GM18868 (cell line): Measurements from ENCODE around the gene VAPB.
A peak's percentile ranks its signal among the peaks of the same experiment; 100 is the strongest.
"Not testable (repeated sequence)": the region's sequence is repeated elsewhere in the genome, so short reads cannot be mapped to it uniquely, and the experiment has no call there.

Experiments
- ATAC-seq: cut with Tn5 transposase; IDR thresholded peaks from one replicate; pipeline ENCODE4 v1.9.1; 2021; ENCODE audit warnings: mild to moderate bottlenecking, moderate library complexity; ENCODE audit not compliant: unreplicated experiment

Gene VAPB

DNA sequence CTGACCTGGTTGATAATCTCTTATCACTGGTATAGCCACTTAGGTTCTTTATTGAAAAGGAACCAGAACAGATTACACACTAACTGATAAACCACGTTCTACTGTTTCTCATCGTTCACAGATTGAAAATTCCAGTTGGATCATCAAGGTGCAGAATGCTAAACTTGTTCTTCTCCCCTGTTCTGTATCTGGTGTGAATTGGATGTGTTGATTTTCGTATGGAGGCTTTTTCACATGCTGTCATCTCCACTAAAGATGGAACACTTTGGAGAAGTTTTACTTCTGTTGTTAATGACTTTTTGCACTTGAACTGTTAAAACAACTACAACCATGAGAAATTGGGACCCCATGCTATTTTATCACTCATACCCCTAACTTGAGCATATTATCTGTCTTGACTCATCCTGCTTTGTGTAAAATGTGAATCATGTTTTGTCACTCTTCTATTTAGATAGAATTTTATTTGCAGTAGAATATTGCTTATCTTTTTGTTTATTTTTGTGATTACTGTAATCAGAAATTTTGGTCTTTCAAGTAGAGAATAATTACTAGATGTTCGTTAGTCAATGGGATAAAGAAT is 17.5 kb downstream of the VAPB start:
- ATAC-seq = no peak

DNA sequence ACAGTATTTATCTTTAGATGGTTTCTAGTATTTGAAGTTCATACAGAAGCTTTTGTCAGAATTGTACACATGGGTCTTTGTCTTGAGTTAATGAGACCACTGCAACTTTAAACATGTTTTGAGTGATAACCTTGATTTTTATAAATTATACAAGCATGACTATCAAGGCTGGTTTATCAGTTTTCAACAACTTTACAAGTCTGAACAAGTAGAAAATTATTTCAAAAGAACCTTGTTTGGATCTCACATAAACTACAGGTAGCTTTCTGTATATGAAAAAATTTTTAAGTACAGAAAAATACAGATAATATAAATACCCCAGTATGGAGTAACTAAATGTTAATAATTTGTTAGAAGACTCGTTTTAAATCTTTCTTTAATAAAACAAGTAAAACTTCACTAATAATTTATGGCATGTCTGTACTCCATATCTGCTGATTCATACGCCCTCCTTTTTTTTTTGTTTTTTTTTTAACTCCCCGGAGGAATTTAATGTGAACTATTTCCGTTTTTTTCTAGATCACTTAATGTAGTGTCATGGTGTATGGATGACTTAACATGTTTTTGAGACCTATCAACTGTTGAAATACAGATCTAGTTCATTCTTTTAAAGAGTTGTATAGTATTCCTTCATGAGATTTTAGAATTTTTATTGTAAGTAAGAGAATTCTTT is 18.3 kb downstream of the VAPB start:
- no peak for ATAC-seq

- ATAC-seq = peak; percentile 61
Observed at GRCh38 chr20:58407966-58408557, 19.0 kb downstream of the VAPB start.

GRCh38 chr20:58408603-58409246 is 19.7 kb downstream of the VAPB start:
- no peak for ATAC-seq

GRCh38 chr20:58414216-58414615 is 25.2 kb downstream of the VAPB start:
- ATAC-seq = not testable (repeated sequence)

- not testable (repeated sequence) for ATAC-seq
Observed at GRCh38 chr20:58414786-58415185, 25.8 kb downstream of the VAPB start.

- no peak for ATAC-seq
Observed at GRCh38 chr20:58416057-58416456, 27.0 kb downstream of the VAPB start.

GRCh38 chr20:58416835-58417234 is 27.8 kb downstream of the VAPB start:
- ATAC-seq = no peak

DNA sequence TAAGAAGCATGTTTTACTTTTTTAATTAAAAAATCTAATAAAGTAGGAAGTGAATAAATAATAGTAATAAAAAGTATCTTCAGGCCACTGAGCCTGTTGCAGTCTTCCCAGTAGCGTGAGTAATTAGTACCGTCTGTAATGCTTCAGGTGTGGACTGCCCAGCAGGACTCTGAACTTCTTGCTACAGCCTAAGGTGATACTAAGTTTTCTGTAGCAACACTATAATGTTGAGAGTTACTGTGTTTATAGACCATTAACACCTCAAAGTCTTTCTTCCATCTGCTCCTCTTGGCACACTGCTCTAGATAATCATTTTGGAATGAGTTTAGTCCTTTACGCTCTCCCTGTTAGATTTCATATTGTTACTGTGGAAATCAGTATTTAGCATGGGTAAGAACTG is 28.4 kb downstream of the VAPB start:
- ATAC-seq = no peak

- ATAC-seq = no peak
Observed at GRCh38 chr20:58418949-58419748, 30.1 kb downstream of the VAPB start.

DNA sequence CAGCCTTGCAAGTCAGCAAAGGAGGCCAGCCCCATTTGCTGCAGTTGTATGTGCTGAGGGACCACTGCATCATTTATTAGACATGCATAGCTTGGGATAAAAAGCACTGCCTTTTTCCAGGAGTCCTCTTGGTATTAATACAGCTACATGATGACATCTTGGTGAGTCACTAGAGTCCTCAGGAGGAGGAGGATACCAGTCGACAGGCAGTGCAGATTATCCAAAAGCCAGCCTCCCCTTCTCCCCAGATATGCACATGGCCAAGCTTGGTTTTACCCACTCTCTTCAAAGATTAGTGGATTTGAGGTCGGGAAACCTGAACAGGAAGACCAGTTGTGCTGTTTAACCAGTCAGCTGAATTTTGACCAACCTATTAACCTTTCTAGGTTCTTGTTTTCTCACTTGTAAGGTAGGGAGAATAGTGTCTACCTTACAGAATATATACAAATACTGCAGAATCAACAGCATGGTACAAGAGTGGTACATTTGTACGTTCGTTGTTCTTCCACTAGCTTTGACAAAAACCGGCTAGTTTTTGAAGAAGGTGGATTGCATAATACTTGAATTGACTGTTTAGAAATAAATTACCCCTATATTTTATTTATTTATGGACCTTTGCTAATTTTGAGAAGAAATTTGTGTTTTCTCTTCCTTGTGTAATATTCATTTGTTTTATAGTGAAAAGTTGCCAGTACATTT is 31.9 kb downstream of the VAPB start:
- ATAC-seq = no peak

GRCh38 chr20:58421497-58421850 is 32.4 kb downstream of the VAPB start:
- ATAC-seq = no peak

DNA sequence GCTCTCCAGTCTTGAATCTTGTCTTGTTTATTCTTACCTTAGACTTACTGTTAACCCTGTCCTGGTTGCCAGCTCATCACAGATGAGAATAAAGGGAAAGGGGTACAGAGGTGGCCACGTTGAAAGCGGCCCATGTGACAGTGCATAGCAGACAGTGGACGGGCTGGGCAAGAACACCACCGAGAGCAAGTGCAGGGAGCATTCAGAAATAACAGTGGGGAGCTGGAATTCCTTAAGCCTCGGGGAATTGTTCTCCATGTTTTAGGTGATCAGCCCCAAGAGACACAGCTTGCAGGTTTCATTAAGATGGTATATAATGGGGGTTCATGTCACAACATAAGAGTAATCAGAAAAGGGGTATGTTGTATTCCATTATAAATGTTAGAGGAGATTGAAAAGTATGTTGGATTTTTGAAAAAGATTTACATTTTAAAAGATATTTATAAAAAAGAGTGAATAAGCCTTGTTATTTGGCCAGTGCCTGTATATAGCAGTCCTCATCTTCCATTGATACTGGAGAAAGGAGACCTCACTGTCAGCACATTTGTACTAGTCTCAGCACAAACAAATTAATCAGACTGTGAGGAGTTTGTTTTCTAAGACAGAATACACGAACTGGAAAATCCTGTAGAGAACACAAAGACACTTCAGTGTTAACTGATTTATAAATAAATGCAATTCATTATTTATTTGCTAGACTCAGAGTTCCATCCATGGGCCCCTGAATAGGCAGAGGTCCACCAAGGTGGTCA is 35.4 kb downstream of the VAPB start:
- no peak for ATAC-seq

DNA sequence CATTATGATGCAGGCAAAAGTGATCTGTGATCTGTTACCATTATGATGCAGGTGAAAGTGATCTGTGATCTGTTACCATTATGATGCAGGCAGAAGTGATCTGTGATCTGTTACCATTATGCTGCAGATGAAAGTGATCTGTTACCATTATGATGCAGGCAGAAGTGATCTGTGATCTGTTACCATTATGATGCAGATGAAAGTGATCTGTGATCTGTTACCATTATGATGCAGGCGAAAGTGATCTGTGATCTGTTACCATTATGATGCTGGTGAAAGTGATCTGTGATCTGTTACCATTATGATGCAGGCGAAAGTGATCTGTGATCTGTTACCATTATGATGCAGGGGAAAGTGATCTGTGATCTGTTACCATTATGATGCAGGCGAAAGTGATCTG is 38.5 kb downstream of the VAPB start:
- not testable (repeated sequence) for ATAC-seq

DNA sequence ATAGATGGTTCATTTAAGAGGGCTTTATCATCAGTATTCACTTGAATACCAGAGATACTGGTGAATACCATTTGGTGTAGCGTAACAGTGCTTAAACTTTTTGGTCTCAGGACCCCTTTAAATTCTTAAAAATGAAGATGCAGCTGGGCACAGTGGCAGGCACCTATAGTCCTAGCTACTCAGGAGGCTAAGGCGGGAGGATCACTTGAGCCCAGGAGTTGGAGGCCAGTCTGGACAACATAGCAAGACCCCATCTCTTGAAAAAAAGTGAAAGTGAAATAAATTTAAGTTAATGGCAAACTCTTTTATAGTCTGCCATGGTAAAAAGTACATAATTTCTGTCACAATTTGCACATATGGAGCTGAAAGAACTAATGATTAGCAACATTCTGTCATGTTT is 39.3 kb downstream of the VAPB start:
- no peak for ATAC-seq

DNA sequence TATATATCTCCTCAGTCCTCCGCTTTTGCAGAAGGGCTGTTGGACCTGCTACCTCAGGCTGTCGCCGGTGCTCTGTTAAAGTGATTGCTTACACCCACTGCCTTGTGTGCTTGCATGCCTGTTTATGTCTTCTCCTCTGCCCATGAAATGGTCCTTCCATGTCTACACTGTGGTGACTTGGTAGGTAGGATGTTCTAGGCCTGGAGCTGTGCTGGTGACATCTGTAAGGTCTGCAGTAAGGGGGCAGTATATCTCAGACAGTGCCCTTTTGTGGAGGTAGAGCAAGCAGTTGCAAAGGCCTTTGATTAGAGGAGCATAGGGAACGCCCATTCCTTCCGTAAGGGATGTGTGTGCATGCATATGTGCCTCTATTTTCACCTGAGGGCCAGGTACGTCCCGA is 40.3 kb downstream of the VAPB start:
- ATAC-seq = no peak

DNA sequence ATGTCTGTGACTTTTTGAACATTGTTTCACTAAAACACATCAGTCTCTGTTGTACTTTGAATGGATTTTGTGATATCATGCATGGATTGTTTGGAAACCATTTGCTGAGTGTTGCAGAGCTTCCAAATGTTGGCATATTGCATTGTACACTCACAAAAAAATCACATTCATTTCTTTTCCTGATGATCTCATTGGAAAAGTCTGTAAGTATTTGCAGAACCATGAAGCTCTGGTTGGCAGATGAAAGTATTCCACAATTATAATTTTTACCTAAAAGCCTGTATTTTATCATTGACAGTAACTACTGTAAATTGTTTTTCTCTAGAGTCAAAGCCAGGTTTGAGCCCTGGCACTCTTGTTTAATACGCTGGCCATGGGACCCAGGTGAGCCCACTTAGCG is 42.1 kb downstream of the VAPB start:
- ATAC-seq = no peak

DNA sequence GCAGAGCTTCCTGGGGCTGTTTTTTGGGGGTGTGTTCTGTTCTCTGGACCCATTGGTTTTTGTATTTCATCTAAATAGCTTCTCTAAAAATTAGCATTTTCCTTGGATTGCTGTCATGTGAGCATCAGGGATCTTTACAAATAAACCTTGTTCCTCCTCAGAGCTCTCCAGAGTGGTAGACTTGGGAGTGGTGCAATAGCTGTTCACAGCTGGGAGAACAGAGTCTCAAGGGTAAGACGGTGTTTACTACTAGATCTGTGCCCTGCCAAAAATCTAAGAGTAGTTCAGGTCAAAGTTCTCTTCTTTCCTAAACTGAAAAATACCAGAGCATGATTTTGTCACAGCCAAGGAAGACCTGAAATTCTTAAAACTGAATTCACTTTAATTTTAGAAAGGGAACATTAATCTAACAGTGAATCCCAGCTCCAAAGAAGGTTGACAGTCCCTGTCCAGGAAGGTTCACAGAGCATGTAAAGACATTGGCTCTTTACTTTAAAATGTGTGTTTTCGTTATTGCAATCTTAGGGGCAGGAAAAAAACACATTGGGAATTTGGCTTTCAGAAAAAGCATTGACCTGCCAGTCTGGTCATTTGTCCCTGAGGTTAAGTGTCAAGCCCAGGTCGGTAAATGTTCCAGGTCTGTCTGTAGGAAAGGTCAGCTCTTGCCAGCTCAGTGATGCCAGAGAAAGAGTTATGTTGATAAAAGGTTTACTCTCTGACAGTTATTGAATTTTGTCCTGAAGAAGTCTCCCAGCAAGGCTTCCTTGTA is 43.3 kb downstream of the VAPB start:
- no peak for ATAC-seq

- no peak for ATAC-seq
Observed at GRCh38 chr20:58433029-58433647, 44.1 kb downstream of the VAPB start.
